ENCODE measurements around the gene CD3E. TPM values are rescaled to one million over a fixed set of nuclear protein-coding genes. Genes with fewer than 3 reads are reported as not detected.

CD3E gene
- total and polyA plus RNA-seq, 2 of the 13 experiments (the other 11 are each of a cell fraction or from before 2014, with no cell fraction given) = not detected

GRCh38 chr11:118359295-118359958 is 54.9 kb downstream of the CD3E start, which contains the start of gene UBE4A (continued):
- TF ChIP-seq MYPOP (CRISPR knock-in tag; IDR thresholded peaks at IDR 0.05) = 0 out of 2 replicates have a peak, but pooled peaks have one; percentile 54
- peak; percentile 66; the same call in 1 of the 2 replicates for TF ChIP-seq SP4 (CRISPR knock-in tag; IDR thresholded peaks at IDR 0.05)
- peak; percentile 83; the same call in 1 of the 2 replicates for TF ChIP-seq SNAPC2 (CRISPR knock-in tag; IDR thresholded peaks at IDR 0.05)
- 0 out of 2 replicates have a peak, but pooled peaks have one; percentile 75 for TF ChIP-seq ZNF124 (CRISPR knock-in tag; IDR thresholded peaks at IDR 0.05)
- TF ChIP-seq ADNP (CRISPR knock-in tag; IDR thresholded peaks at IDR 0.05) = peak; percentile 93
- TF ChIP-seq ZGPAT (CRISPR knock-in tag; IDR thresholded peaks at IDR 0.05) = peak; percentile 77; the same call in 1 of the 2 replicates
- TF ChIP-seq SPEN (CRISPR knock-in tag; IDR thresholded peaks at IDR 0.05; ENCODE audit: low read depth) = peak; percentile 62
- TF ChIP-seq ATF7 (IDR thresholded peaks at IDR 0.05) = peak; percentile 98
- TF ChIP-seq ATF7 (CRISPR knock-in tag; IDR thresholded peaks at IDR 0.05) = no peak; the same call in 1 of the 2 replicates
- no peak for TF ChIP-seq MLXIP (CRISPR knock-in tag; IDR thresholded peaks at IDR 0.05; ENCODE audit: borderline replicate concordance)
- TF ChIP-seq NONO (IDR thresholded peaks at IDR 0.05) = no peak
- peak; percentile 90 for TF ChIP-seq NONO (CRISPR knock-in tag; conservative IDR thresholded peaks at IDR 0.05)
- no peak for TF ChIP-seq ZC3H4 (CRISPR knock-in tag; IDR thresholded peaks at IDR 0.05; ENCODE audit: borderline replicate concordance)
- peak; percentile 82 for TF ChIP-seq HCFC1 (IDR thresholded peaks at IDR 0.05; ENCODE audit: low read depth, low read length)
- TF ChIP-seq ZNF232 (CRISPR knock-in tag; IDR thresholded peaks at IDR 0.05; ENCODE audit: borderline replicate concordance) = no peak
- TF ChIP-seq CEBPB (IDR thresholded peaks at IDR 0.05; ENCODE audit: borderline replicate concordance, low read depth, low read length) = peak; percentile 87
- TF ChIP-seq ARID2 (CRISPR knock-in tag; IDR thresholded peaks at IDR 0.05; ENCODE audit: borderline replicate concordance) = peak; percentile 82
- peak; percentile 83 for TF ChIP-seq KDM1A (CRISPR knock-in tag; IDR thresholded peaks at IDR 0.05)
- TF ChIP-seq ZNF597 (CRISPR knock-in tag; IDR thresholded peaks at IDR 0.05) = no peak
- TF ChIP-seq AKAP8 (CRISPR knock-in tag; IDR thresholded peaks at IDR 0.05) = 0 out of 2 replicates have a peak, but pooled peaks have one; percentile 44
- TF ChIP-seq ZNF615 (CRISPR knock-in tag; IDR thresholded peaks at IDR 0.05; ENCODE audit: borderline replicate concordance) = no peak
- TF ChIP-seq ZNF788 (CRISPR knock-in tag; IDR thresholded peaks at IDR 0.05; ENCODE audit: borderline replicate concordance) = peak; percentile 21; the same call in 1 of the 2 replicates
- peak; percentile 72 for TF ChIP-seq RXRA (CRISPR knock-in tag; IDR thresholded peaks at IDR 0.05)
- no peak for TF ChIP-seq ZNF720 (CRISPR knock-in tag; IDR thresholded peaks at IDR 0.05)
- no peak for TF ChIP-seq NFYC (CRISPR knock-in tag; IDR thresholded peaks at IDR 0.05)
- 0 out of 2 replicates have a peak, but pooled peaks have one; percentile 22 for TF ChIP-seq CHD2 (IDR thresholded peaks at IDR 0.05; ENCODE audit: low read depth, low read length)
